ENCODE measurements around the gene PLD5. TPM values are rescaled to one million over a fixed set of nuclear protein-coding genes. Genes with fewer than 3 reads are reported as not detected.
"Not testable (repeated sequence)": the region's sequence is repeated elsewhere in the genome, so short reads cannot be mapped to it uniquely, and the experiment has no call there.

The PLD5 gene
- total RNA-seq, 1 donor from 2014 or later = not detected

DNA sequence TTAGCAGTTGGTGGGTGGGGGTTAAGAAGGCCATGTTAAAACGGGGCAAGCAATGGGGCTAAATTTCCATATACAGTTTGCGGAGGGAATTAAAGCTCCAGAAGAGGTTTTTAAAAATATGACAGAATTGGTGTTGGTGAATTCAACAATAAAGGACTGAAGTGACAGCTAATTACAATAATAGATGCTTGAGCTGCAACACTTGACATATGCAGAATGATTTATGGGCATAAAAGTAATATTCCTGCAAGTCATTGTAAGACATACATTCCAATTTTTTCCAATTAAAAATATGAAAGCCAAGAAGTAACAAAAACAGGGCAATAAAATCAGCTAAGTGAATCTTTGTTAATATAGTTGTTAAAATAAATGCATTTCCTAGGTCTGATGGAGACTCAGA lies 323.4 kb downstream of the PLD5 start:
- no peak for DNase-seq
- intact Hi-C loops (cut with DNase I) = no loop called here
- ATAC-seq (ENCODE audit: poor library complexity) = no peak

DNA sequence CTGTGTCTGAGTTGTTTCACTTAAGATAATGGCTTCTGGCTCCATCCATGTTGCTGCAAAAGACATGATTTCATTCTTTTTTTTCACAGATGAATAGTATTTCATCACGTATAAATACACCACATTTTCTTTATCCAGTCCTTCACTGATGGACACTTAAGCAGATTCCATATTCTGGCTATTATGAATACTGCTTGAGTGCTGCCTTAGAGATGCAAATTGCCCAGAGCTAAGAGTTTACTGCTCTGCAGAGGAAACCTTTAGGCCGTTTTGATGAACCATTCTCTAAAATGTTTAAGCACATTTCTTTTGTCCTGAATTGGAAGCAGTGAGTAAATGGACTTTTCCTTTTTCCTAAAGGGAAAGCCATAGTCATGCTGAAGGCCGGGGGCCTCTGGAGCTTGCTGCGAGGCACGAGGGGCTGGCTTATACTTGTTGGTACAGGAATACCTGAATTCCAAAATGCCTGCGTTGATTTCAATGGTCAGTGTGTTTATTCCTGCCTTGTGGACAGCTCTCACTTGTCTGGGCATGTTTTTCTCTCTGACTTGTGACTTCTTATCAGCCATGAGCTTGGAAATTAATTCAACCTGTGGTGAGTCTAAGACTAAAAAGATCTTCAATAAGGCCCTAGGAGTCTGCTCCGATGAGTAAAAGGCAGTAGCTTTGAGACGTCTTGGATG lies 324.6 kb downstream of the PLD5 start:
- DNase-seq (no peak), ATAC-seq (ENCODE audit: poor library complexity) (no peak)
- intact Hi-C loops (cut with DNase I) = no loop called here

DNA sequence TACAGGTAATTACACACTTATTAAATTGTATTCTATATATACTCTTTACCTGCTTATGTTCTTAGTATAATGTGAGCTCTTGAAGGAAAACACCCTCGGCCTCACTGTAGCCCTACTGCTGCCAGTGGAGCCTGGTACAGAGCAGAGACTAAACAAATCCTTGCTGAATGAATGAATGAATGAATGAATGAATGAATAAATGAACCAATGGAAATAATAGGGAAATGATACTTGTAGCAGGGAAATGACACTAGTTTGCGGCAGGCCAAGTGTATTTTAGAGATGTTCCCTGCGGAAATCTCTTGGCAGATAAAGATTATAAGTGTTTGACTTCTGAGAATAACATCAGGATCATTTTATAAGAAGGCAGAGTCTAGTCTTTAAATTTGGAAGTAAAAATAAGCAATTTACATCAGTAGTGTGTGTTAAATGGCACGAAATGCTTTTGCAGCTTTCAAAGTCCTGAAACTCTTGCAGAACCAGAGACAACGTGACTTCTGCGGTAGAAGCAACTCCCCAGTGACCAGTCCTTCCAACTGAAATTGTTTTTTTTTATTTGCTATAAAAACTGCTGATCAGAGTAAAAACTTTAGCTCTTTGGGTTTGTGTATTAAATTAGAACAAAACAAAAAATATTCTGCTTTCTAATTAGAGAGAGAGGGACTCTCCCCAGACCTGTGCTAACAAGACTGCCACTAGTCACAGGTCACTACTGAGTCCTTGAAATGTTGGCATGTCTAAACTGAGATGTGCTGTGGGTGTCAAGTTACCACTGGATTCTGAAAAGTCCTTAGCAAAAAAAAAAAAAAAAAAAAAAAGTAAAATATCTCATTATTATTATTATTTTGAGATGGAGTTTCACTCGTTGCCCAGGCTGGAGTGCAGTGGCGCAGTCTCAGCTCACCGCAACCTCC lies 326.3 kb downstream of the PLD5 start:
- no peak for ATAC-seq (ENCODE audit: poor library complexity)
- intact Hi-C loops (cut with DNase I) = no loop called here

DNA sequence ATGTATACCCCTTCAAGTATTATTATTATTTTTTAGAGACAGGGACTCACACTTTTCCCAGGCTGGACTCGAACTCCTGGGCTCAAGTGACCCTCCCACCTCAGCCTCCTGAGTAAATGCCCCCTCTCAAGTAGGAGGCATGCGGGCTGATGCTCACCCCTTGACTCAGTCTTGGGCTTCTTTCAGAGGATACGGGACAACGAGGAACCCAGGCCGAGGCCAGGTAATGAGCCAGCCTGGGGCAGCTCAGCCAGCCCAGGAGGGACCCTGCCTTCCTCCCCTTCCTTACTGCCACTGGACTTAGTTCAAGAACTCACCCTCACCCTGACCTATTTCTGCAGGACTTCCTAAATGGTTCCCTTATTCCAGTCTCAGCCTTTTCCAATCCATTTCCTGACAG lies 327.6 kb downstream of the PLD5 start:
- DNase-seq (no peak), ATAC-seq (ENCODE audit: poor library complexity) (no peak)
- intact Hi-C loops (cut with DNase I) = no loop called here

More for the DNA sequence above, 326.3 kb downstream of the PLD5 start:
- DNase-seq = no peak

DNA sequence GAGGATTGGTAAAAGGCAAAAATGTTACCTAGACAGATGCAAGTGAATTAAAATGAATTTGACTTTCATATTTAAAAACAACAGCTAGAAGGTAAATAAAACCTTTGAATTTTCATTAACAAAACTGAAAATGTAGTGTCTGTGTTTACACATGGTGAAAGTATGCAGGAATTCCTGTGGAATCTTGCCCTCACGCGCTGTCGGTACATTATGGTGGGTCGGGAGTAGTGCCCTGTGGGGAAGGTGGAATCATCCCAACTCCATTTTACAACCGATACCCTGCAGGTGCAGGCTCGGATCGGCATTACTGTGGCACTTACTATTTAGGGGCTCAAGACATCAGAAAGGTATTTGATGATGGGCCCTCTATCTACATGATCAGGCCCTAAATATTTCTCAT lies 328.4 kb downstream of the PLD5 start:
- ATAC-seq (ENCODE audit: poor library complexity) (no peak), DNase-seq (no peak)
- intact Hi-C loops (cut with DNase I) = no loop called here

DNA sequence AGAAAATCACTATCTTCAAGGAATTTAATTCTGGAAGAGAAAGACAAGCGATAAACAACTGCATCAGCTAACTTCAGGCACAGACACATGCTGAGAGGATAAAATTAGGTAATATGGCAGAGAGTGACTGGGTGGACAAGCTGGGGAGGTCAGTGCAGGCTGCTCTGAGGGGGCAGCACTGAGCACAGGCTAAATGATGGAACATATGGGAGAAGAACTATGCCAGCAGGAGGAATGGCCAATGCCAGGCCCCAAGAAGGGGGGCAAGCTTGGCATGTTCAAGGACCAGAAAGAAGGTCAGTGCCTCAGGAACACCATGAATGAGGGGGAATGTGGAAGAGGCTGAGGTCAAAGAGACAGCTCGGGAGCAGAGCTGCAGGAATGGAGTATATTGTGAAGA lies 334.9 kb downstream of the PLD5 start:
- intact Hi-C loops (cut with DNase I) = no loop called here
- ATAC-seq (ENCODE audit: poor library complexity) = no peak
- no peak for DNase-seq

DNA sequence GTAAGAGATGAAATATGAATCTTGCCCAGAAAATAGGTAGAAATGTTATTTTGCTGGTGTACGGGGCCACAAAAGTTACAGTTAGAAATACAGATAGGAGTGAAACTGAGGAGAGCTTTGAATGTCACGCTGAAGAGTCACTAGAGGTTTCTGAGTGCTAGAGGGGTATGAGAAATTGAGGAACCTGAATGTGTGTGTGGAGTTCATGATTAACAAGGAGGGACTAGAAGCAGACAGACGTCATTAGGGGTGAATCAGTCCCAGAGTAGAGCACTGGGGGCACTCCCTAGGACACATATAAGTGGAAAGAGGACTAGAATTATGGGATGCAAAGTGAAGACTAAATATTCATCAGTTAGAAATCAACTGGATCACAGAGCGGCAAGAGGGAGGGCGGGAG lies 336.7 kb downstream of the PLD5 start:
- intact Hi-C loops (cut with DNase I) = no loop called here
- no peak for DNase-seq
- ATAC-seq (ENCODE audit: poor library complexity) = no peak

DNA sequence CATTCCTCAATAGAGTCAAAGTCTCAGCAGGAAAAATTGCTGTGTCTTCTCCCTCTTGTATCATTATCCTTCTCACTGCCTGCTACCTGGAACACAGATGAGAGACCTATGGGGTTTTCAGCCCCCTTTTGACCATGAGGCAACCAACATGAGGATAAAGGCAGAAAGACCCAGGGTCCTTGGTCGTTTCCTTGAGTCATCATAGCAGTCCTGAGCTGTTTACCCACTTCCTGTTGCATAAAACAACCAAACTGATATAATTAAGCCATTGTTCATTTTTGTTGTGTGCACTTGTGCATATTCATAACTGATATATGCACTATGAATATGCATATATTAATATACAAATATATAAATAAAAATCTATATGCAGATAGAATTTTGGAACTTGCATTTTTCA lies 337.3 kb downstream of the PLD5 start:
- intact Hi-C loops (cut with DNase I) = no loop called here
- no peak for DNase-seq
- no peak for ATAC-seq (ENCODE audit: poor library complexity)

DNA sequence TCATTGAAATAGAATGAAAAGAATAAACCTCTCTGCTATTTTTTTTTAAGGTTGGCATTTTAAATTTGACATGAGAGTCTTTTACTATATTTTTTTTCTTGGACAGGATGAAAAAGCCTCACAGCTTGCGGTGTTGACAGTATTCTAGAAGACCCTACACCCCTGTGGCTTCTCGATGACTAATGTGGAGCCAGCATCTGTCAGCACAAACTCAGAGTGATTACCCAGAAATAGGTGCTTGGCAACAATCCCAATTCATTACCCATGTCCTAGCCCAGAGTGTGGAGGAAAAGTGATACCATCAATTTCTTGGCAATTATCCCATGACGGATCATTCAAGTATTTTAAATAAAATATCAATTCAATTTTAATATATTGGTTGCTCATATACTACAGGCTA lies 338.8 kb downstream of the PLD5 start:
- no peak for ATAC-seq (ENCODE audit: poor library complexity)
- no peak for DNase-seq
- intact Hi-C loops (cut with DNase I) = no loop called here

DNA sequence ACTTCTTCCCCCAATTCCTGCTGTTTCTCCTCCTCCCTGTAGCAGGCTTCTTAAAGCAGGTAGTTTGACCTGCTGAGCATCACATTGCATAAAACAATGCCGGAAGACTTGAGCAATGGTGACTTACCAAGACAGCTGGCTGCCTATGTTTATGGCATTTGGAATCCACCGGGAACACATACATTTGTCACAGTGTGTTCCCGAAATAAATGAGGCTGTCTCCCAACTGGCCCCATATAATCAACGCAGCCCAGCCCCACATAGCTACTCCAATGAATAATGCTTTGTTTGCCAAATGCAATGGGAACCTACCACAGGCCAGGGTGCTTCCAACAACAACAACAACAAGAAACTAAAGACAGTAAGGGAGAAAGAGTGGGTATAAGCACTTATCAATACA lies 339.5 kb downstream of the PLD5 start:
- no peak for ATAC-seq (ENCODE audit: poor library complexity)
- no peak for DNase-seq
- intact Hi-C loops (cut with DNase I) = no loop called here

DNA sequence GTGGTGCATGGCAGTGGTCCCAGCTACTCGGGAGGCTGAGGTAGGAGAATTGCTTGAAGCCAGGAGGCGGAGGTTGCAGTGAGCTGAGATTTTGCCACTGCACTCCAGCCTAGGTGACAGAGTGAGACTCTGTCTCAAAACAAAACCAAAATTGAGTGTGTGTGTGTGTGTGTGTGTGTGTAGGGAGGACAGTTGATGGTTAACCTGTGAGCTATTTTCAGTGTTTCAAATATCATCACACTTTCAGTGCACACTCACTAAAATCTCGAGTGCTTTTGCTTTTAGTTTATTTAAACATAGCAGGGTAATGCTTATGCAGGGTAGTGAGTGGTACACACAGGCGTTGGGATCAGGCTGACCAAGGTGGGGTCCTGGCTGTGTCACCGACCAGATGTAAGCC lies 344.7 kb downstream of the PLD5 start:
- DNase-seq; intact Hi-C loops (cut with DNase I); ATAC-seq (ENCODE audit: poor library complexity): not testable (repeated sequence)

DNA sequence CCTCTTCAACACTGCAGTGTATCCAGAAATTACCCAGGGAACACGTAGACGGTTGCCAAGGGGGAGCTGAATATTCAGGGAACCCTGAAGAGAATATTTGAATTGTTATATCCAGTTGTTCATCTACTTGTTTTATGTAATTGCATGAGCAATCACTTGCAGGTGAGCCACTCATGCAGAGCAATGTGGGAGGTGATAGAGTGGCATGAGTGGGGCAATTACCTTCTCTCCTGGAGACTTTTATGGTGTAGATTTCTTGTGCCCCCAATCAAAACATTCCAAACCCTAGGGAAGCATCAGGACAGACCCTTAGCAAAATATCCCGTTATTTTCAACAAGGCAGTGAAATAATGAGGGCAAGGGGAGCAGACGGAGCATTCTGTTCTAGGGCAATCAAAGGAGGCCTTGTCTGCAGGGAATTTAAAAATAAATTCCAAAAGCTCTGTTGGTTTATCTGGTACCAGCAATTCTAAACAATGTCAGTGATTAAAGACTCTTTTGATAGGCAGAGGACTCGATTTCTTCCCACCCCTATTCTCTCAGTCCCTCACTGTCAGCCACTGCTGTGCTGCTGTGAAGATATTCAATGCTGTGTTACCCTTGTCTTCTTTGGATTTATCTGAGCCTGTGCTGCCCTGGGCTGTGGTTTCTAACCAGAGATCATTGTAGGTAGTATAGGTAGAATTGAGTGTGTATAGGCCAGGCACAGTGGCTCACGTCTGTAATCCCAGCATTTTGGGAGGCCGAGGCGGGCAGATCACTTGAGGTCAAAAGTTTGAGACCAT lies 345.4 kb downstream of the PLD5 start:
- no peak for DNase-seq
- intact Hi-C loops (cut with DNase I) = no loop called here
- no peak for ATAC-seq (ENCODE audit: poor library complexity)

DNA sequence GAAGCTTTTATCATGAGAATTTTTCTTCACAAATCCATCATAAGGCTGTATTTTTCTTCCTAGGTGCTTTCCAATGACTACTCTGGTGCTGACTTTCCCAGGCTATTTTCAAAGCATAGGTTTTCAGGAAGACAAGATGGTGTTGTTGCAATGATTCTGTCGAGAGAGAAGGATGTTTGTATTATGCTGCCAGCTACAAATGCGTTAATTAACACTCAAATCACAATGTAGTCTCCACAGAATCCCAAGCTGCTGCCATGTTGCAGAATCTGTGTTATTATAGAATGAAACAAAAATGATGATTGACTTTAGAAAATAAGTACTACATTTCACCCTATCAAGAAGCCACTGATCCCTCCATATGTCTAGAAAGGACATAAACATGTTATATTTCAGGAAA lies 346.1 kb downstream of the PLD5 start:
- intact Hi-C loops (cut with DNase I) = no loop called here
- DNase-seq (no peak), ATAC-seq (ENCODE audit: poor library complexity) (no peak)

DNA sequence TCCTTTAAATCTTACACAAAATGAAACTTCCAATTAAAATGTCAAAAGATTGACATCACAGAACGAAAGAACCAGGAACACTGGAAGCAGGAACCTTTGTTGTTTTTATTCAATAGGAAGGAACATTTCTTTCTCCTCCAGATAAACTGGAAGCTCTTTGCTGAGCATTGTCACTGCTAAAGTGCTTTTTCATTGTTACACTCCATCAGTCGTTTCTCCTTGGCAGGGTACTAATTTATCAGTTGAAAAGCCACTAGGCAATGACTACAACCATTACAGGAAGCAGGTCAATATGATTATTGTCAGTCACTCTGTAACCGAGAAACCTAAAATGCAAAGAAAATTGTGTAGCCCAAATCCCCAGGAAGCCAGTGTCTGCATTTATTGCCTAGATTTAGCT lies 362.4 kb downstream of the PLD5 start:
- ATAC-seq (ENCODE audit: poor library complexity) = no peak
- DNase-seq = no peak
- intact Hi-C loops (cut with DNase I) = no loop called here

DNA sequence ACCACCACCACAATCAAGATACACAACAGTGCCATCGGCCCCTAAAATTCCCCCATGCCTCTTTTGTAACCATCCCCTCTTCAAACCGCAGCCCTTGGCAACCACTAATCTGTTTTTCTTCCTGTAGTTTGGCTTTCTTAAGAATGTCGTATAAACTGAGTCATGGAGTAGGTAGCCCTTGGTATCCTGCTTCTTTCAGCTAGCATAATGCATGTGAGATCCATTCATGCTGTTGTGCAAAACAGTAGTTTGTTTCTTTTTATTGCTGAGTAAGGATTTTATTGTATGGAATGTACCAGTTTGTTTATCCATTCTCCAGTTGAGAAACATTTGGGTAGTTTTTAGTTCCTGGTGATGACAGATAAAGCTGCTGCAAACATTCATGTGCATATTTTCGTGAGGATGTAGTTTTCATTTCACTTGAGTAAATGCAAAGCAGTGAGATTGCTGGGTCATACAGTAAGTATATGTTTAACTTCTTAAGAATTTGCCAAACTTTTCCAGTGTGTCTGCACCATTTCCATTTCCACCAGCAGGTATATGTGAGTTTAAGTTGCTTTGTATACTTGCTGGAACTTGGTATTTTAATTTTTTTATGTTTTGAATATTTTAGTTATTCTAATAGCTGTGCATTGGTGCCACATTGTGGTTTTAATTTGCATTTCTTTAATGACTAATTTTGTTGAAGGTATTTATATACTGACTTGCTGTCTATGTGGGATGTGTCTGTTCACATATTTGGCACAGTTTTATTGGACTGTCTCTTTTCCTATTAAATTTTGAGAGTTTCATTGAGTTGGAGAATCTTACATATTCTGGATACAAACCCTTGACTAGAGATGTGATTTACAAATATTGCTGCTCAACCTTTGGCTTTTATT lies 377.2 kb downstream of the PLD5 start:
- no peak for DNase-seq
- intact Hi-C loops (cut with DNase I) = no loop called here
- no peak for ATAC-seq (ENCODE audit: poor library complexity)

DNA sequence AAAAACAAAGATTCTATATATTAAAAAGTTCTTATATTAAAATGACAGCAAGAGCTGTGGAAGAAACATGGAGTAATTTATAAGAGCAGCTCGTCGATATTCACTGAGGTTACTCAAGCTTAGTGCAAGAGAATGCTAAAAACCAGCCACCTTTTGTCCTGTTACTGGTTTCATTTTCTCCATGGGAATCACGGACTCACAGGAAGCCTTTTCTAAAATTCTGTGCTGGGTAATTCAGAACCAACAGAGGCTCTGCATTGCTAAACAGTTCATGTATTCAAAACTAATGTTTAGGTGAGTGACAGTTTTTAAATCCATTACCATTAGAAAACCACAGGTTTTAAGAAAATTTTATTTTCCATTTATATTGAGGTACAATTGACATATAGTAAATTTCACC lies 377.8 kb downstream of the PLD5 start:
- intact Hi-C loops (cut with DNase I) = no loop called here
- ATAC-seq (ENCODE audit: poor library complexity) (no peak), DNase-seq (no peak)

DNA sequence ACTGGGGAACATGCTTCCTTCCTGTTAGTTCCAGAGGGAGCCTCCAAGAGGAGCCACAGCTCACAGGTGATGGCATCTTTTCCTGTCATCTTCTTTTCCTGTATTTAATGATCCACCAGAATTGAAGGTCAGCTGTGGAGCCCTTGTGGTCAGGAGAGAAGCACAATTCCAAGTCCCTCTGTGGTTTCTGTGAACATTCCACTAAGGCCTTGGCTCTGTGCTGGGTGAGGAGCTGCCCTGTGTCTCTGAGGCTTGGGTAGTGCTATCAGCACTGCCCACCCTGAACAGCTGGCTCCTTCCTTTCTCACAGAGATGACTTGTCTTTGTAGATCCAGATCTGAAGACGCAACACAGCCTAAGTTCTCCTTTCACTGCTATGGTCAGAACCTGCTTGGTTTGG lies 383.7 kb downstream of the PLD5 start:
- DNase-seq (no peak), ATAC-seq (ENCODE audit: poor library complexity) (no peak)
- intact Hi-C loops (cut with DNase I) = no loop called here

DNA sequence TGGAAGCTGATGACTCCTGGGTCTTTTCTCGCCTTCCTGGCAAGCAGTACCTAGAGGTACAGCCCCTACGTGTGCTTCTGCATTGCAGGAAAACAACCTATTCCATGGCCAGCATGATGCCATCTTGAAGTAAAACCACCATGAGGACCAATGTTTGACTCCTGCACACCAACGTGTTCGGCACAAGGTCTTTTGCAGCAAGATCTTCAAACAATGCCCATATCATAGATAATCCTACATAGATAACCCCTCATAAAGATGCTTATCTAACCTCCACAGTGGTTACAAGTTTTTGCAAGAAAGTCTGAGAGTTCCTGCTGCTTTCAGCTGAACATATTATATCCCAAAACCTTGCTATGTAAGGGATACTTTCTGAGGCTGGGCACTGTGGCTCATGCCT lies 384.5 kb downstream of the PLD5 start:
- DNase-seq = no peak
- intact Hi-C loops (cut with DNase I) = no loop called here

DNA sequence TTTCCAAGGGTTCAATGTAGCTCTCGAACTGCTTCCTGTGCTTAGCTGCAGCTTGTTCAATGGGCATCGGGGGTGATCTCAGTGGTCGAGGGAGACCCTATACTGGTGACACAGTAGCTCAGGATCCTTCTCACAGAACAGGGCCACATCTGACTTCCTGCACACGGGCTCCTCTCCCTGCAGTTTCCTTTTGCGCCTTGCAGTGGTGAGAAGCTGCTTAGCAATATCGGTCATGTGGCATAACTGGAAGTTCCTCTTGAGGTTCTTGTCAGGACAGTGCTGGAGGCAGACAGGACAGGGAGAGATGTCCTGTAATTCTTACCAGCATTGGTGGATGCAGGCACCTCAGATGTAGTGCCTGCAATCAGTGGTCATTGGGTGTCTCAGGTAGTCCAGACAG lies 385.1 kb downstream of the PLD5 start:
- ATAC-seq (ENCODE audit: poor library complexity) (no peak), DNase-seq (no peak)
- intact Hi-C loops (cut with DNase I) = no loop called here

More for the DNA sequence above, 384.5 kb downstream of the PLD5 start:
- no peak for ATAC-seq (ENCODE audit: poor library complexity)
